IPS-15b (cell line): ENCODE results near the gene ACOXL.

Experiments
- H3K27me3 ChIP-seq: one replicate; pipeline ENCODE4 v1.6.1; 2013; ENCODE audit warnings: low read length; ENCODE audit not compliant: control insufficient read depth, insufficient read depth
- H3K36me3 ChIP-seq: one replicate; pipeline ENCODE4 v1.6.1; 2013; ENCODE audit warnings: low read length; ENCODE audit not compliant: control insufficient read depth, insufficient read depth
- H3K4me1 ChIP-seq: one replicate; pipeline ENCODE4 v1.6.1; 2013; ENCODE audit warnings: mild to moderate bottlenecking, low read length; ENCODE audit not compliant: control insufficient read depth, insufficient read depth
- H3K4me3 ChIP-seq: one replicate; pipeline ENCODE4 v1.5.1; 2013; ENCODE audit warnings: low read depth, low read length
- H3K9ac ChIP-seq: one replicate; pipeline ENCODE4 v1.6.1; 2013; ENCODE audit warnings: low read depth, mild to moderate bottlenecking, low read length
- H3K9me3 ChIP-seq: one replicate; pipeline ENCODE4 v1.6.1; 2013; ENCODE audit warnings: mild to moderate bottlenecking, low read length; ENCODE audit not compliant: control insufficient read depth, insufficient read depth

Gene ACOXL

GRCh38 chr2:110804433-110804832, 72.1 kb downstream of the ACOXL start:
- no peak overlapping the region for H3K9ac ChIP-seq
- no peaks in the 10 kb centered on the region for H3K9me3 ChIP-seq
- peaks cover 12% of the 10 kb centered on the region for H3K36me3 ChIP-seq
- peaks cover 10% of the 10 kb centered on the region for H3K4me1 ChIP-seq
- H3K27me3 ChIP-seq: no peaks in the 10 kb centered on the region
- no peak overlapping the region for H3K4me3 ChIP-seq

GRCh38 chr2:110804915-110805314, 72.5 kb downstream of the ACOXL start:
- no peaks in the 10 kb centered on the region for H3K9me3 ChIP-seq
- H3K27me3 ChIP-seq: no peaks in the 10 kb centered on the region
- no peak overlapping the region for H3K9ac ChIP-seq
- no peak overlapping the region for H3K4me3 ChIP-seq
- peaks cover 10% of the 10 kb centered on the region for H3K4me1 ChIP-seq
- H3K36me3 ChIP-seq: peaks cover 10% of the 10 kb centered on the region

- H3K4me1 ChIP-seq: peaks cover 11% of the 10 kb centered on the region
- no peak overlapping the region for H3K4me3 ChIP-seq
- no peak overlapping the region for H3K9ac ChIP-seq
- H3K36me3 ChIP-seq: peaks cover 10% of the 10 kb centered on the region
- no peaks in the 10 kb centered on the region for H3K9me3 ChIP-seq
- no peaks in the 10 kb centered on the region for H3K27me3 ChIP-seq
Observed at GRCh38 chr2:110805894-110806452, 73.6 kb downstream of the ACOXL start.

GRCh38 chr2:110807522-110807921, 75.1 kb downstream of the ACOXL start:
- Histone ChIP-seq H3K9ac (no peak overlapping the region), H3K4me3 (no peak overlapping the region), H3K4me1 (peaks cover 9% of the 10 kb centered on the region), H3K9me3 (no peaks in the 10 kb centered on the region), H3K36me3 (peaks cover 3% of the 10 kb centered on the region), H3K27me3 (no peaks in the 10 kb centered on the region)

- Histone ChIP-seq H3K4me3 (no peak overlapping the region), H3K27me3 (no peaks in the 10 kb centered on the region), H3K9ac (no peak overlapping the region), H3K9me3 (no peaks in the 10 kb centered on the region), H3K4me1 (peaks cover 6% of the 10 kb centered on the region), H3K36me3 (peaks cover 3% of the 10 kb centered on the region)
Observed at GRCh38 chr2:110810404-110810803, 78.0 kb downstream of the ACOXL start.

GRCh38 chr2:110812726-110813645, 80.6 kb downstream of the ACOXL start:
- no peaks in the 10 kb centered on the region for H3K9me3 ChIP-seq
- peaks cover 3% of the 10 kb centered on the region for H3K36me3 ChIP-seq
- no peaks in the 10 kb centered on the region for H3K27me3 ChIP-seq

GRCh38 chr2:110813896-110814295, 81.5 kb downstream of the ACOXL start:
- peaks cover 6% of the 10 kb centered on the region for H3K4me1 ChIP-seq
- peaks cover 3% of the 10 kb centered on the region for H3K36me3 ChIP-seq
- no peaks in the 10 kb centered on the region for H3K9me3 ChIP-seq
- H3K4me3 ChIP-seq: no peak overlapping the region
- no peaks in the 10 kb centered on the region for H3K27me3 ChIP-seq
- H3K9ac ChIP-seq: no peak overlapping the region

More at GRCh38 chr2:110812726-110813645, 80.6 kb downstream of the ACOXL start:
- H3K9ac ChIP-seq: no peak overlapping the region
- H3K4me3 ChIP-seq: no peak overlapping the region
- peaks cover 6% of the 10 kb centered on the region for H3K4me1 ChIP-seq

- Histone ChIP-seq H3K9ac (no peak overlapping the region), H3K4me1 (peaks cover 6% of the 10 kb centered on the region), H3K9me3 (no peaks in the 10 kb centered on the region), H3K27me3 (no peaks in the 10 kb centered on the region), H3K4me3 (no peak overlapping the region), H3K36me3 (peaks cover 7% of the 10 kb centered on the region)
Observed at GRCh38 chr2:110815938-110816337, 83.6 kb downstream of the ACOXL start.

GRCh38 chr2:110816404-110817365, 84.3 kb downstream of the ACOXL start:
- H3K36me3 ChIP-seq: peaks cover 11% of the 10 kb centered on the region
- no peak overlapping the region for H3K4me3 ChIP-seq
- no peaks in the 10 kb centered on the region for H3K27me3 ChIP-seq
- H3K9me3 ChIP-seq: no peaks in the 10 kb centered on the region
- H3K9ac ChIP-seq: no peak overlapping the region
- H3K4me1 ChIP-seq: no peaks in the 10 kb centered on the region

GRCh38 chr2:110818767-110819481, 86.6 kb downstream of the ACOXL start:
- no peaks in the 10 kb centered on the region for H3K4me1 ChIP-seq
- no peak overlapping the region for H3K9ac ChIP-seq
- H3K36me3 ChIP-seq: peaks cover 13% of the 10 kb centered on the region
- no peaks in the 10 kb centered on the region for H3K27me3 ChIP-seq
- no peak overlapping the region for H3K4me3 ChIP-seq
- H3K9me3 ChIP-seq: no peaks in the 10 kb centered on the region

GRCh38 chr2:110819711-110820110, 87.3 kb downstream of the ACOXL start:
- H3K36me3 ChIP-seq: peaks cover 13% of the 10 kb centered on the region
- H3K9ac ChIP-seq: no peak overlapping the region
- no peak overlapping the region for H3K4me3 ChIP-seq
- H3K27me3 ChIP-seq: no peaks in the 10 kb centered on the region
- no peaks in the 10 kb centered on the region for H3K4me1 ChIP-seq
- H3K9me3 ChIP-seq: no peaks in the 10 kb centered on the region
